Measurements from ENCODE around the gene PPIE.

Gene PPIE

GRCh38 chr1:39758556-39759435, 20.1 kb downstream of the PPIE start:
- Histone ChIP-seq H2AFZ (ENCODE audit: low read depth, low read length) (no peak overlapping the region), H3K27me3 (ENCODE audit: low read depth, low read length) (no peaks in the 10 kb centered on the region), H3K27ac (ENCODE audit: low read length) (no peak overlapping the region), H3K4me2 (ENCODE audit: low read length) (no peak overlapping the region), H3K79me2 (ENCODE audit: low read length) (no peaks in the 10 kb centered on the region), H3K9ac (ENCODE audit: low read length) (no peak overlapping the region), H3K9me3 (ENCODE audit: insufficient read depth, low read length) (no peaks in the 10 kb centered on the region), H3K36me3 (replicated peaks; ENCODE audit: low read depth, low read length) (peaks cover 11% of the 10 kb centered on the region), H4K20me1 (ENCODE audit: insufficient read depth, low read length) (no peaks in the 10 kb centered on the region), H3K4me3 (ENCODE audit: low read length) (no peak overlapping the region), H3K4me1 (ENCODE audit: low read length) (no peaks in the 10 kb centered on the region)
- TF ChIP-seq CTCF (IDR thresholded peaks at IDR 0.05; ENCODE audit: low read depth, low read length) (no peak), EZH2phosphoT487 (IDR thresholded peaks at IDR 0.05; ENCODE audit: low read depth) (no peak)

DNA sequence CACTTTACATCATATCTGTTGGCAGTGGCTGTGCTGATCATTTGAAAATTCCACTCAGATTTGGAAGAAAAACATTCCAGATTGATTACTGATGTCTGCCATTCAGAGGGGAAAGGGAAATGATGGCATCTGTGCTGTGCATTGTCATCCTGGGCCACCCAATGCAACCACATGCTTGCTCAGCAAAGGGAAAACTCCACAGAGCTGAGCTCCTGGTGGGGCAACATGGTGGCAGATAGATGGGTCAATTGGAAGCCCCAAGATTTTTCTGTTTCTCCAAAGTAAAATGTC, 20.7 kb downstream of the PPIE start:
- H2AFZ ChIP-seq (ENCODE audit: low read depth, low read length): no peak overlapping the region
- no peak for TF ChIP-seq EZH2phosphoT487 (IDR thresholded peaks at IDR 0.05; ENCODE audit: low read depth)
- TF ChIP-seq CTCF (IDR thresholded peaks at IDR 0.05; ENCODE audit: low read depth, low read length): no peak
- H3K4me3 ChIP-seq (ENCODE audit: low read length): no peak overlapping the region
- no peak overlapping the region for H3K4me2 ChIP-seq (ENCODE audit: low read length)
- H3K4me1 ChIP-seq (ENCODE audit: low read length): no peaks in the 10 kb centered on the region
- peaks cover 11% of the 10 kb centered on the region for H3K36me3 ChIP-seq (replicated peaks; ENCODE audit: low read depth, low read length)
- H3K9ac ChIP-seq (ENCODE audit: low read length): no peak overlapping the region
- H4K20me1 ChIP-seq (ENCODE audit: insufficient read depth, low read length): no peaks in the 10 kb centered on the region
- H3K27ac ChIP-seq (ENCODE audit: low read length): no peak overlapping the region
- H3K27me3 ChIP-seq (ENCODE audit: low read depth, low read length): no peaks in the 10 kb centered on the region
- no peaks in the 10 kb centered on the region for H3K9me3 ChIP-seq (ENCODE audit: insufficient read depth, low read length)
- H3K79me2 ChIP-seq (ENCODE audit: low read length): no peaks in the 10 kb centered on the region

DNA sequence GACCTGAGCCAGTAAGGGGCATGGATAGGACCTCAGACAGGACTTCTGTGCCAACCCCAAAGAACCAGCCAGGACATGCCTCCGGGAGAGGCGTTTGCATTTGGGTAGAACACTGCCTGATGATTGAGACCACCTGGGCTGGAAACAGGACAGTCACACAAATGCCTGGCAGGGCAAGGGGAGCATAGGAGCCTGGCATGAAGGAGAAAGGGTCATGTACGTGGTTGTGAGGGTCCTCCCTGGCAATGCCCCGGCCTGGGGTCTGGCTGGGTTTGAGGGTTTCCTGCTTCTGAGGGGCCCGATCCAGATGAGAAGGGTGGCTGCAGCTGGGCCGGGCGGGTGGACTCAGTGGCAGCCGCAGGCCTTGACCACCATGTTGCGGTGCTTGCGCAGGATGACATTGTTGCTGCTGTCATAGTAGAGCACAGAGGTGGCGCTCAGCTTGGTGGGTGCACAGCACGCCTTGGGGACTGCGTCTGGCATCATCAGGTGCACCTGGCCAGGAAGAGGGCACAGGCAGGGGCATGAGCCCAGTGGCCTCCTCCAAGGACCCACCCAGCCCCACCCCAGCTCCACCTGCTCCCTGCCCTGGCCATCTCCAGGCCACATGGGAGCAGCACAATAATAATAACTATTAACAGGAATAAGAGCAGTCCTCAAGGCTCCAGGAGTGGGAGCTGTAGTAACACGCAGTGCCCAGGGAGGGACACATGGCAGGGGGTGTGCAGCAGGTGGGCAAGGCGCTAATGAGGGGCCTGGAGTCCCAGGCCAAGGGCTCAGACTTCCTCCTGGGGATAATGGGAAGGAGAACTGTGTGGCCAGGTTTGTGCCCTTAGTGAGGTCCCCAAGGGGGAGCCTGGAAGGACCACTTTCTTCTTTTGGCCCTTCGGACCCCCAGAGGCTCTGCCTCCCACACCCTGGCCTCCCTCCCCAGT, 21.7 kb downstream of the PPIE start:
- Histone ChIP-seq H3K79me2 (ENCODE audit: low read length) (no peaks in the 10 kb centered on the region), H3K36me3 (replicated peaks; ENCODE audit: low read depth, low read length) (peaks cover 6% of the 10 kb centered on the region), H3K4me1 (ENCODE audit: low read length) (no peaks in the 10 kb centered on the region), H3K9me3 (ENCODE audit: insufficient read depth, low read length) (no peaks in the 10 kb centered on the region), H3K4me2 (ENCODE audit: low read length) (no peak overlapping the region), H4K20me1 (ENCODE audit: insufficient read depth, low read length) (no peaks in the 10 kb centered on the region), H3K4me3 (ENCODE audit: low read length) (no peak overlapping the region), H2AFZ (ENCODE audit: low read depth, low read length) (no peak overlapping the region), H3K9ac (ENCODE audit: low read length) (no peak overlapping the region), H3K27me3 (ENCODE audit: low read depth, low read length) (no peaks in the 10 kb centered on the region), H3K27ac (ENCODE audit: low read length) (no peak overlapping the region)
- TF ChIP-seq CTCF (IDR thresholded peaks at IDR 0.05; ENCODE audit: low read depth, low read length): no peak
- no peak for TF ChIP-seq EZH2phosphoT487 (IDR thresholded peaks at IDR 0.05; ENCODE audit: low read depth)

DNA sequence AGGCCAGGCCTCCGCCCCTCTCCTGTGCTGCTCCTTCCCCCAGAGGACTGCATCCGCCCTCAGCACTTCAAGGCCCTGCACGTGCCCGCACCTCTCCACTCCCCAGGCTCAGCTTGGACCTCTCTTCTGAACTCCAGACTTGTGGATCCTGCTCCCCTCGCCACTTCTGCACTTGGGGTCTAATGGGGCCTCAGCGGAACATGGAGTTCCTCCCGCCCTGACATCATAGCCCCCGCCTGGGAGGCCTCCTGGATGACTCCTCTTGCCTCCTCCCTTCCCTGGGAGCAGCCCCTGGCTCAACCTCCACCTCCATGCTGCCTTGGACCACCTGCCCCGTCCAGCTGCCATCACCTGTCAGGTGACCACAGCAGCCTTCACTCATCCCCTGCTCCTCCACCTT, 22.3 kb downstream of the PPIE start:
- H3K36me3 ChIP-seq (replicated peaks; ENCODE audit: low read depth, low read length): peaks cover 2% of the 10 kb centered on the region
- TF ChIP-seq CTCF (IDR thresholded peaks at IDR 0.05; ENCODE audit: low read depth, low read length) (no peak), EZH2phosphoT487 (IDR thresholded peaks at IDR 0.05; ENCODE audit: low read depth) (no peak)
- no peaks in the 10 kb centered on the region for H3K79me2 ChIP-seq (ENCODE audit: low read length)
- no peaks in the 10 kb centered on the region for H3K4me1 ChIP-seq (ENCODE audit: low read length)
- H3K4me3 ChIP-seq (ENCODE audit: low read length): no peak overlapping the region
- H4K20me1 ChIP-seq (ENCODE audit: insufficient read depth, low read length): no peaks in the 10 kb centered on the region
- H3K27ac ChIP-seq (ENCODE audit: low read length): no peak overlapping the region
- H2AFZ ChIP-seq (ENCODE audit: low read depth, low read length): no peak overlapping the region
- H3K9ac ChIP-seq (ENCODE audit: low read length): no peak overlapping the region
- no peaks in the 10 kb centered on the region for H3K9me3 ChIP-seq (ENCODE audit: insufficient read depth, low read length)
- H3K4me2 ChIP-seq (ENCODE audit: low read length): no peak overlapping the region
- H3K27me3 ChIP-seq (ENCODE audit: low read depth, low read length): no peaks in the 10 kb centered on the region
